ENCODE data around the gene APBA1.

The APBA1 gene

DNA sequence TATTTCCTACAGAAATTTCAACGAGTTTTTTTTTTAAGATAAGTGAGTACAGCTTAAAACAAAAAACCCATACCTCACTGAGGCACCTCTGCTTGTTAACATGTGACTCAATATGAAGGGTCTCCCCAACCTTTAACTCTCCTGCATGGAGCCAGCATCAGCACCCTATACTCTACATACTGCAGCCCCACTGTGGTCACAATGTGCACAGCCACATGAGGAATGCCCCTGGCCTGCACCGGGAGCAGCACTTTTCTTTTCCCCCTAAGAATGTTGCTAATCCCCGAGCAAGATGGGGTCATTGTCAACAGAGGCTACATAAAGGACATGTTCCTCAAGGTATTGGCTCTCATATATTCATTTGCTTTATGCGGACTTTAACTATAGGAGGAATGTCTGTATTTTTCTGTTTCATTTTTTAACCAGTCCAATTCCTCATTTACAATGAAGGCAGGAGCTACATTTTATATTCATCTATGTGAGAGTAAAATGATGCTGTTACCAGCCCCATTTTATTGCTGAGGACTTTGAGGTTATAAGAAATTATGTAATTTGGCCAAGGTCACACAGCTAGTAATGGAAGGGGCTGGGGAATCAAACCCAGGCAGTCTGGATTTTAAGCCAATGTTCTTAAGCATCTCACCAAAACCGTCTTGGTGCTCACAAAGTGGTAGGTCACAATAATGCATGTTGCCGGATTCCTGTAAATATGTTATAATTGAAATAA lies 93.0 kb downstream of the APBA1 start:
- no peak for DNase-seq (ENCODE audit: low read depth in 2 of 2)

DNA sequence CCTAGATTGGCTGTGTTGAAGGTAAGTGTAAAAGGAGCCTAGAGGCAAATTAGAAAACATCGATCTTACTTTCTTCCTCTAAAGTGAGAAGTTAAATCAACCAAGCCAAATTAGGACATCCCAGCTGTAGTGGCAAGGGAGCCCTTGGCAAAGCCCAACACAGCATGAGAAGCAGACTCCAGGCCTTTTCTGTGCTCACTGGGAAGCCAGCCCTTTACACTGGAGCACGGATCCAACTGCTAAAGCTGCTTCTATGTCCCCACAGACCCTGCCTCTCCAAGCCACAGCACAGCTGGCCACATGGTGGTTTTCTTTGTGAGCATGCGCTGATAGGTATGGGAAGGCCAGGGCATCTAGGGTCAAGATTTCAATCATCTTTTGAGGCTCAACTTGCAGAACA lies 94.1 kb downstream of the APBA1 start:
- DNase-seq (ENCODE audit: low read depth in 2 of 2): no peak

DNA sequence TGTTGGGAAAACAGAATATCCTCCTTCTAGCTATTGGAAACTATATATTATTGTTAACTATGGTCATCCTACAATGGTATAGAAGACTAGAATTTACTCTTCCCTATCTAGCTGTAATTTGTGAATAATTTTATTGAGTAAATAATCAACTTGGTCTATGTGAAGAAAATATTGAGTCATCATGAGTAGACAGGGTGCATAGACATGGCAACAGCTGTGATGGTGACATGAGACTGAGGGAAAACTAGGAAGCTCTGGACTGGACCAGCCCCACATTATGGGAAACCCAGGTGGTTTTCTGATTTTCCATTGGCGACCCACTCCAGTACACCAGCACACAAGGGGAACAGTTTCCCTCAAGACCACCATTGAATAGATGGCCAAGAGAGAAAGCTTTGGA lies 95.0 kb downstream of the APBA1 start:
- DNase-seq (ENCODE audit: low read depth in 2 of 2): no peak

DNA sequence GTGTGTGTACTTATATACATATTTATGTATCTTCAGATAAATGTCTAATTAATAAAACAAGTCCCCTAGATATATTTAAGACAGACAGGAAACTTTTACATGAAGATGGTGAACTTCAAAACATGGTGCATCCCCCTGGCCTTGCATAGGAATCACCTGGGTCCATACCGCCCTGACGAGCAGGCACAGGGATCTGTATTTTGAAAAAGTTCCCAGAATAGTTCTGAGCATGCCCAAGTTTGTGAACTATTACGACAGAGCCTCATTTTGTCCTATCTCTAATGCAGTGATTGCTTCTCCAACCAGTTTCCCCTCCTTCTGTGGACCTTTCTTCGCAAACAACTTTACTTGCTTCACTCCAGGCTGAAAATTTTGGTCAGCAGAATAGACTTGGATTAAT lies 98.1 kb downstream of the APBA1 start:
- DNase-seq (ENCODE audit: low read depth in 2 of 2): no peak

DNA sequence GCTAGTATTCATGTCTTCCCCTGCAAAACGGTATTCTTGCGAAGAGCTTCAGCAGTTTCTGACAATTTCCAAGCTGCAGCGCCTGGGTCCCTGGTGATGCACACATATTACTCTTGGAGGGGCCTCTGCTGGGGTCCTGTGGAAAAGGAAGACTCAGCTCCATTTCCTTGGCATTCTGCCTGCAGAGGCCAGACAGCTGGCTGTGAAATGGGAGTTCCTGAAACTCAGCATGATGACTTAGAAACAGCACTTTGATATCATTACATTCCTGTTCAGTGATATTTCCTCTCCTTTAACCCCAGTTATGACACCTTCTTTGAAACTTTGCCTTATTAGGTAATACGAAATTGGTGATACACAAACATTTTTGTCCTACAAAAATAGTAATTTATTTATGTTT lies 98.5 kb downstream of the APBA1 start:
- no peak for DNase-seq (ENCODE audit: low read depth in 2 of 2)

DNA sequence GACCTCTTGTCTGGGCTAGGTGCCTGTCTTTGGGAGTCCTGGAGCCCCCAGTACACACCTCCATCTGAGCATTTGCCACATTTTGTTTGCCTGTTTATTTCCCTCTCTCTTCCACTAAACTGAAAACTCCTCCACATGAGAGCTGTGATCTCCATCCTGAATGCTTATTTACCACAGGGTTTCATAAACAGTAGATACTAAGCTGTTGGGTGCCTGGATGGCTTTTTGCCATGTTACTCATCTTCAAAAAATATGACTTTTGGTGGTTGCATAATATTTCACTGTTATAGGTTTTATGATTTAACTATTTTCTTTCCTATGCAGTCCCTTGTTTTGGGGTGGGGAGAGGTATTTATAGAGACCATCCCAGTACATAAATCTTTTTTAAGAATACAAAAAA lies 99.6 kb downstream of the APBA1 start:
- DNase-seq (ENCODE audit: low read depth in 2 of 2): no peak

DNA sequence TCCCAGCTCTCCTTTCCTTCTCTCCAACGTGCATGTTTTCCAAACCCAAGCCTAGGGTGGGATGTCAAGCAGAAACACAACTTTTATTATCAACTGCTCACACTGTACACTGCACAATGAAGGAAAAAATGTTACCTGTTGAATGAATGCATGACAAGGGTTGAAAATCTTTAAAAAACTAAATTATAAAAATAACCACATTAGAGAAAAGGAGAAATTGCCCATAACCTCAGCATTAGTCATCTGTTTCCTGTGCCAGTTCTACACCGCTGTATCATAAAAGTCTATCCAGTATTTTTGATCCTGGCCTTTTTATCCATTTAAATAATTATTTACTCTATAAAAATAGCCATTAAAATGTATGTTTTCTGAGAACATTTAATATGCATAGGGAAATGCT lies 101.1 kb downstream of the APBA1 start:
- no peak for DNase-seq (ENCODE audit: low read depth in 2 of 2)

DNA sequence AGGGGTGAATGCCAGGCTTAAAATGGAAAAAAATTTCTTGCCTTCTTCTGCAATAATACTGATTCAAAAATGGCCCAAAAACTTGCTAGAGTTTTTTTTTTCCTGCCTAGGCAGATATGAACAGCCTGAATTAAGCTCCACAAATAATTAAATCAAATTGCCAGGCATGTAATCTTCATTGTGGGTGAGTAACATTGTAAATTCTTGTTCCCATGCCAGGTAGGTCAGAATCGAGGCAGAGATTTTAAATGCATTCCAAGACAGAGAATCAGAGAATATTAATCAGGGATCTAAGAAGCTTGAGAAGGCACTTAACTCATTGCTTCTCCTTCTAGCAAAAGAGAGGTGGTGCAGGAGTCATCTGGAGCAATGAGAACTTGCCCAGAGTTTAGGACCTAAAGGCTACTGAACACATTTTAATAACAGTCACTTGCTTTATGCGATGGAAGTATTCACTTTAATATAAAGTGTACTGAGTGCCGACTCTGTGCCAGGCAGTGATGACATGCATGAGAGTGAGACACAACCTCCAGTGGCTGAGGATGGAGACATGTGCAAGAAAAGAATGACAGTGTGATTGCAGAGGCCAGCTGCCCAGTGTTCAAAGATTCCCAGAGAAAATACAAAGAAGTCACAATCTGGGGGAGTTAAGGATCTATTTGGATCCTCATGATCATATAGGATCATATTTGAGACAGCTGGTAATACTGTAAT lies 102.3 kb downstream of the APBA1 start:
- no peak for DNase-seq (ENCODE audit: low read depth in 2 of 2)

DNA sequence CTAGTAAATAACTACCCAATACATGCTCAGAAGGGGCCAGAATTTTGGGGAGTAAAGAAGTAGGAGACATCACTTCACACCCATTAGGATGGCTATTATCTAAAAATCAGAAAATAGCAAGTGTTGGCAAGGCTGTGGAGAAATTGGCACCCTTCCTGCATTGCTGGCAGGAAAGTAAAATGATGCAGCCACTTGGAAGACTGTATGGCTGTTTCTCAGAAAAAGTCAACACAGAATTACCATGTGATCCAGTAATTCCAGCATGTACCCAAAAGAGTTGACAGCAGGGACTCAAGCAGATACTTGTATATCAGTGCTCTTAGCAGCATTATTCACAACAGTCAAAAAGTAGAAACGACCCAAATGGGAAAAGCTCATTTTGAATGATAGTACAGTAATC lies 107.6 kb downstream of the APBA1 start:
- DNase-seq (ENCODE audit: low read depth in 2 of 2): no peak

DNA sequence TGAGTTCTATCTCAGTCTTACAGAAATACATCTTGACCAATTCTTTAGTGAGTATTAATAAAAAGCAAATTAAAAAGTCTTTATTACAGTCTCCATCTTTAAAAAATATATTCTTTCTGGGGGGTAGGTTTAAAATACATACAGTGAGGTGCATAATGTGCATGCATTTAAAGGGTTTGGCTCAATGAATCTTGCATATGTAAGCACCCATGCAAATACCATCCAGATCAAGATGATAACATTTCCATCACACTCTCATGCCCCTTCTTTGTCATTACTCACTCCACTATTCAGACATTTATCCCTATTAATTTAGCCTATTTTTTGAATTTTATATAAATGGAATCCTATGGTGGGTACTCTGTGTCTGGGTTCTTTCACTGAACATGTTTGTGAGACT lies 113.0 kb downstream of the APBA1 start:
- no peak for DNase-seq (ENCODE audit: low read depth in 2 of 2)

DNA sequence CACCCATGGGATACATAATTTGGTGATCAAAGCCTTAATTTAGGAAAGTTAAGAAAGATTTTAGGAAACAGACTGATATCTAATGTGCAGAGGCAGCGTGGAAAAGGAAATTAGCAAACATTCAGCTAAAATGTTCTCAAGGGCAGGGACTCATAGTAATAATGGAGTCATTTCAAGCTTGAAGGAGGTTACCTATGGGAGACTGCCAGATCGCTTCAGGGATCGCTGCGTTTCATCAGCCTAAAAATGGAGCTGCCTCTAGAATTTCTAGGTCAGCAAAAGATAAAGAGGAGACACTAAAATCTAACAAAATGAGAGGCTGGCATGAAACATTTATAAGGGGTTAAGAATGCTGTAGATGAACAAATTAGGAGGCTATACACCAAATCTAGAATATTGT lies 115.5 kb downstream of the APBA1 start:
- DNase-seq (ENCODE audit: low read depth in 2 of 2): no peak

DNA sequence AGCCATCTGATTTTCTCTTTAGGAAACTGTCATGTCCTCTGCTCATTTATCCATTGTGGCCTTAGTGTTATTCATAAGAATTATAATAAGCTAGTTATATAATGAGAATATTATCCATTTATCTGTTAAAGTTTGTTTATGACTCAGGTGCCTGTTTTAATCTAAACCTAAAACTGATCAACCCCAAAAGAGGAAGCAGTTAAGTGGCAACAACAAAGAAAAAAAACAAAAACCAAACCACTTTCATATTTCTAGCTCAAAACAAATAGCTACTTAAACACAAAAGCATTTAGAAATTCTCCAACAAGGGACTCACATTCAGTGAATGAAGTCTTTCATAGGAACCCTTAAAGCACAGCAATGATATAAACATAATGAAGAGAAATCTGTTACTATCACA lies 116.4 kb downstream of the APBA1 start:
- no peak for DNase-seq (ENCODE audit: low read depth in 2 of 2)

DNA sequence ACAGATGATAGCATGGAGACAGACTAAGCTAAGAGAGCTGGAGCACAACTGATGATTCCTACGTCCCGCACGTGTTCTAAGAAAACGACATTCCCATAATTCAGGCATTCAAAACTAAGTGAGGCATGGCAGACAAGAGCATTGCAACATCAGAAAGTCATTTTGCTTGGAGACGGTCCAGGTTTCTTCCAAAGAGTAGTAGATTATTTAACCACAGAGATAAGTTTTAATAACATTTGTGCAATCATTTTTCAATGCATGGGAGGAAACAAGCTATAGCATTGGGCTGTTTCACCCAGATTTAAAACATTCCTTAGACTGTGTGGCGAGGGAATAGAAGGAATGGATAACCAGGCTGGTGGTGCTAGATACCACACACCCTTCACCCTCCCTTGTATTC lies 117.2 kb downstream of the APBA1 start:
- no peak for DNase-seq (ENCODE audit: low read depth in 2 of 2)

DNA sequence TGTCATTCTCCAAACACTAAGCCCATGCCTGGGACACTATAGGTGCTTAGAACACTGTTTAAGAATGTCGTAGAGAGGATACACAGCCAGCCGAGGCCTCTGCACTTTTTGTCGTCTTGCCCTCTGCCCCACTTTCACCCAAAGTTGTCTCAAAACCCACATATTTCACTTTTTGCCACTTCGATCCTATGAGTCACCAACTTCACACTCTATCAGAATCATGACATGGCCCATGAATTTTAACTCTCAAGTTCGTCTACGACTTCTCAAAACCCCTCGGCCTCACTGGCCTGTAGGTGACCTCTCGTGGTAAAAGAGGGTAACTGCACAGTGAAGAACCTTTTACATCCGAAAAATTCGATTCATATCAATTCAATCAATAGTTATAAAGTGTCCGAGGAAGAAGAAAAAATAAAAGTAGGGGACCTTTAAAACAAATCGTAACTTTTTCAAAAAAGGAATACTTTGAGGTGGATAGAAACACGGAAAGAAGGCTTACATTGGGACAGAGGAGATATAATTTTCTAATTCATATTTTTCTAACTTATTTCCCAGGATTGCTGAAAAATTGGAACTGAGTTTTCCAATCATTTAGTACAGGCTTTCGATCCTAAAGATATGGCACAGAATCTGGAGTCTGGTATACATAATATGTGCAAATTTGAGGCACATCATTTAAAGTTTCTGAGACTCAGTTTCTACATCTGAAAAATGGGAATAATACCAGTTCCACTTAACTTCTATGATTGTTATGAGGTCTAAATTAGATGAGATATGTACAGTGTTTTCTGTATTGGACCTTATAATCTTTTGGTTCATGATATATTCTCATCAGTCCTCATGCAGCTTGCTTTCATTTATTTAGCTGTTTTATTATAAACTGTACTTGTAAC lies 122.6 kb downstream of the APBA1 start:
- DNase-seq (ENCODE audit: low read depth in 2 of 2): no peak

DNA sequence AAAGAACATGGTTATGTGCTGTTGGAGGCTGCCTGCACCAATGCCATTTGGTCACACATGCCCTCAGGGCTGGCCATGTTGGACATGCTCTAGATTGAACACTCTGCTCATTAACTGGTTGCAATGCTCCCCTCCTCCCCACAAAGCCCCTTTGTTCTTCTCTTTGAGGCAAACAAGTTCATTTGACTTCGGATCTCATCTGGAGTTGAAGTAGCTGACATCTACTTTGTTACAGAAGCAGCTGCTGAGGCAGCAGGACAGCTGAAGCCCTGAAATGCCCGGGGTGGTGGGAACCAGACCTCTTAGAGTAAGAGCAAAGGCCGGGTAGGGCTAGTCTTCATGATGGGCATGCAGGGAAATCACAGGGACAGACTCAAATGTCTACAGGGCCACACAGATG lies 123.5 kb downstream of the APBA1 start:
- DNase-seq (ENCODE audit: low read depth in 2 of 2): no peak

DNA sequence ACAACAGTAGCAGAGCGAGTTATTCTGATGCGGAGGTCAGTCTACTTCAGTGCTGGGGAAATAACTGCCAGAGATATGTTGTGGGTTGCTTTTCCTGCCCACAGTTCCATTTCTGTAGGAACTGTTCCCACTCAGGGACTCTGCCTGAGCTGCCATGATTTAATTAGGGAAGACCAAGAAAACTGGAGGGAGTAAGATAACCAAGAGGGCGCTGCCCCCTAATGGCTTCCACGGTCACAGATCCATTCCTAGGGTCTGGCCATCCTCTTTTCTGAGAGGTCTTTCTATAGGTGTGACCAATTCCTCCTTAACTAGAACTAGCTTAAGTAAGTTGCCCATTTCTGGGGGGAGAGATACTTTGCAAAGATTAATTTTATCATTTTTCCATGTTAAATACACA lies 125.9 kb downstream of the APBA1 start:
- no peak for DNase-seq (ENCODE audit: low read depth in 2 of 2)

DNA sequence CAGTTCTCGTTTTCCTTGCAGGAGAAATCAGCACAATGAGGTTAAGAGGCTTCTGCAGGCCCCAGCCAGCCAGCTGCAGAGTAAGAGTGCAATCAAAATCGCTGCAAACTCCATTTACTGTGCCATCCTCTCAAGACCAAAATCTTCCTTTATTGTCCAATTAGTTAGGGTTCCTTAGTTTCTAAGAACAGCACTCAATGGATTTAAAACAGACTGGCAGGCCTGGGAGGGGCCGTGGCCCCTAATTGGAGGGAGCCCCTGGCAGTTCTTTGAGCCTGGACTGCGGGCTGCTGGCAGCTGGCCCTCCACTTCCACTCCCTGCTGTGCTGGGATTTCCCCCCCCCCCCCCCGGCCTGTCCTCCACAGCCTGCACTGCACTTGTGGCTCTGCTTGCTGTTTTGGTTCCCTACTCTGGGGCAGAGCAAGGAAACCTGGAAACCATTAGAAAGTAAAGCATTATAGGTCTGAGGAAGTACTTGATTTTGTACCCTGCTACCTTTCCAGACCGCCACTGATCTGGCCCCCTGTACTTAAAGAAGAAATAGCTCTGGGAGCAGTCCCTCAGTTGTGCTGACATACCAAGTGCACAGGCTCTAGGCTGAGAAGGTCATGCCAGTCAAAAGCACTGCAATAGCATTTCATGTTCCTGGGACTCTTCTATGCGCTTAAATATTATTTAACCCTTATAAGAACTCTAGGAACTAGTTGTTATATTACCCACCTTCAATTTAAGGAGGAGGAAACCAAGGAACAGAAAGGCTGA lies 129.0 kb downstream of the APBA1 start:
- DNase-seq (ENCODE audit: low read depth in 2 of 2): no peak

DNA sequence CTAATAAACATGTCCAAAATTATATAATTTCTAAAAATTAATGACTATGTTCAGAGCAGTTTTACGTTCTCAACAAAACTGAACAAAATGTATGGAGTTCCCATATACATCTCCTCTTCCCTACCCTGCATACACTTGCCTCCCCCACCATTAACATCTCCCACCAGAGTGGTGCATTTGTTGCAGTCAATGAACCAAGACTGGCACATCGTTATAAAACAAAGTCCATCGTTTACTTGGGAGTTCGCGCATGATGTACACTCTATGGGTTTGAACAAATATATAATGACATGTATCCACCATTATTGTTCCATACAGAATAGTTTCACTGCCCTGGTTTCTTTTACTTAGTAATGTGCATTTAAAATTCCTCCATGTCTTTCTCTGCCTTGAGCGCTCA lies 130.1 kb downstream of the APBA1 start:
- no peak for DNase-seq (ENCODE audit: low read depth in 2 of 2)

DNA sequence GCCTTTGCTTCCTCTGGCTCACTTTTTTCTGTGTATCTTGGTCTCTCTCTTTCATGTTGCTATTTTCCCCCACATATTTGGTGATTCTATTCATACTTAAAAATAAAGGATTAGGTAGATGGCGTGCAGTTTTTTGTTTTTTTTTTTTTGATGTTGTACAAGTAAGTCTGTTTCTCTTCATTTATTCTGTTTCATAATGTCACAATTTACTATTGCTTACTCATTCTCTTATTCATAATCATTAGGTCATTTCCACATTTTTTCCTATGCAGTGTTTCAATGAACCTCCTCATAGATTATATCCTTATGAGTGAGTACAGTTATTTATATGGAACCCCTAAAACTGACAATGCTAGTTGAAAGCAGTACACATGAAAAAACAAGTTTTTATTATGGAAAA lies 136.3 kb downstream of the APBA1 start:
- no peak for DNase-seq (ENCODE audit: low read depth in 2 of 2)

DNA sequence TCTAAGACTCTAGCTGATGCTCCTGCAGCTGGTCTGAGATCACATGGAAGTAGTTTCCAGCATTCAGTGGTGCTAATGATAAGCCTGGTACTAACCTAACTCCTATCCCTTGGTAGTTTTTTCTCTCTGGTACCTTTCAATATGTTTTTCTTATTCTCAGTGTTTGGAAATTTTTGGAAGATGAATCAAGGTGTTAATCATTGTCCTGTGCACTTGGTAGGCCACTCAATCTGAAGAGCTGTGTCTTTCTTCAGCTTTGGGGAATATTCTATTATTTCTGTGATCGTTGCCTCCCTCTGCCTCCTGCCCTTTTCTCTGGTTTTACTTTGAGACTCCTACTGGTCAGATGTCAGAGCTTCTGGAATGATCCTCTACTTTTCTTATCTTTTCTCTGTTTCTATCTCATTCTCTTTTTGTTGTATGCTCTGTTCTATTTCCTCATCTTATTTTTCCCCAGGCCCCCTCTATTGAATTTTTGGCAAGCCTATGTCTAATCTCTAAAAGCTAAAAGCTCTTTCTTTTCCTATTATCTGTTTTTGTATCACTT lies 136.8 kb downstream of the APBA1 start:
- DNase-seq (ENCODE audit: low read depth in 2 of 2): no peak

DNA sequence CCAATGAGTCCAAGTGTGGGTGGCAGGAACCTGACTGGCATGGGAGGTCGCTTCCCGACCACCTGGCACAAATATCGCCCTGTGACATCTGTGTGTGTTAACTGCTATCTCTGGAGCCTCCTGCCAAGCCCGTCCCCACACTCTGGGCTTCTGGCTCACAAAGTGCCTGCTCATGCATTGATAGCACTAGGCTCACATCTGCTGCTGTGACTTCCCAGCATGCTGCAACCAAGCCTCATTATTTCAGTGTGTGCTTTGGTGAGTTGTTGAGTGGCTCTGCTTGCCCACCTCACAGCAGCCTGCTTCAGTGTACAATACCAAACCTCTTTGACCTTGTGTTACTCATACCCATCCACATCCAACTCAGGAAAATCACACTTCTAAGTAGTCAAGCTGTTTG lies 139.8 kb downstream of the APBA1 start:
- no peak for DNase-seq (ENCODE audit: low read depth in 2 of 2)

DNA sequence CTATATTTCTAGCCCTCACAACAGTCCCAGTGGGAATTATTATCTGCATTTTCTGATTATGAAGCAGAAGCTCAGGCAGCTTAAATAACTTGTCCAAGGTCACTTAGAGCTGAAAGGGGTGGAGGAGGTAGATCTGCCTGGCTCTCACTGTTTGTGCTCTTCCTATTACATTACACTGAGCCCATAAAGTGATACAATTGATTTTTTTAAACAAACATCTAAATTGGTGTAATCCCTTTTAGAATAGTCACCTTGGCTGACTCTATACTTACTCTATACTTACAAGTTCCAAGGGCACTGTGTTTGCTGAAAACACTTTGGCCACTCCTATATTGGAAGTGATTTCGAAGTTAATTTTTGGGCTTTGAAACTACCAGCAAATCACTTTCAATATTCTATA lies 144.7 kb downstream of the APBA1 start:
- no peak for DNase-seq (ENCODE audit: low read depth in 2 of 2)

Measured in stimulated activated CD8-positive, alpha-beta memory T cell treated with anti-CD3 and anti-CD28 coated beads, Interleukin-2, amount 100 ng/mL, for 48 hours (primary cell).